K562 (cell line): ENCODE measurements around the gene TMEM222. TPM values are rescaled to one million over a fixed set of nuclear protein-coding genes. Genes with fewer than 3 reads are reported as not detected.

Experiments used
- ATAC-seq: fragments of 200-7000 bp; cut with Tn5 transposase; 3 replicates; pipeline ENCODE4 v1.9.1; 2020; ENCODE audit warnings: moderate library complexity
- BruUV-seq: library from RNA; stranded (reverse); fragments of 400-500 nt; replicated peaks from 2 replicates; lab custom pipeline; 2021; lab: Mats Ljungman, UMichigan
- CTCF ChIA-PET: fragments of 300-600 bp; formaldehyde crosslinking; extraction: SDS; loops from one replicate; lab custom pipeline; 2021; ENCODE audit warnings: low intra/inter-chr PET ratio; lab: Yijun Ruan, JAX
- POLR2A ChIA-PET: fragments of 300-600, 350-650 bp; sonication (Branson Sonifier 250); formaldehyde crosslinking; extraction: SDS; loops from one replicate; lab custom pipeline; 2021; ENCODE audit warnings: antibody characterized with exemption, inconsistent platforms; lab: Yijun Ruan, JAX
- DNase-seq, 4 experiments: peaks; one replicate each; pipeline versions ENCODE4 v3.0.0 to v3.0.0-alpha.2; 2011 to 2018; ENCODE audit warnings: low spot score in 3 of 4, mixed read lengths in 3 of 4; ENCODE audit errors: extremely low read depth in 1 of 4
- FAIRE-seq: peaks from 2 replicates; lab custom pipeline; 2011; peaks lifted over from hg19 to GRCh38; lab: Jason Lieb, UNC
- H2AFZ ChIP-seq: 2 replicates; pipeline ENCODE4 v1.6.0; 2011; ENCODE audit warnings: low read depth, low read length, control low read depth, inconsistent platforms
- H3K27ac ChIP-seq: fragments of 200-600 bp; 3 replicates; pipeline ENCODE4 v1.8.0; 2011; ENCODE audit warnings: low read depth, mild to moderate bottlenecking, control low read depth, inconsistent platforms, low read length, moderate library complexity, mixed read lengths; ENCODE audit errors: extremely low read depth
- H3K27me3 ChIP-seq, 2 experiments: fragments of 300-600 bp in 1 of 2; 2 replicates in 1 of 2; 3 replicates in 1 of 2; pipeline versions ENCODE4 v1.6.0 to v1.8.0; 2011; ENCODE audit warnings: inconsistent platforms in 2 of 2, low read length in 2 of 2, mild to moderate bottlenecking in 1 of 2, mixed read lengths in 1 of 2, moderate library complexity in 1 of 2; ENCODE audit not compliant: control insufficient read depth in 2 of 2, insufficient read depth in 2 of 2
- H3K36me3 ChIP-seq: fragments of 300-600 bp; 3 replicates; pipeline ENCODE4 v1.8.0; 2011; ENCODE audit warnings: mild to moderate bottlenecking, low read length, inconsistent platforms; ENCODE audit not compliant: control insufficient read depth, insufficient read depth
- H3K4me1 ChIP-seq, 2 experiments: fragments of 200-600 bp in 1 of 2; replicated peaks in 1 of 2; 2 replicates in 1 of 2; 3 replicates in 1 of 2; pipeline versions ENCODE4 v1.5.1 to v1.8.0; 2011; ENCODE audit warnings: inconsistent platforms in 2 of 2, low read length in 2 of 2, mild to moderate bottlenecking in 1 of 2, mixed read lengths in 1 of 2, moderate library complexity in 1 of 2; ENCODE audit not compliant: control insufficient read depth in 2 of 2, insufficient read depth in 2 of 2
- H3K4me2 ChIP-seq: 2 replicates; pipeline ENCODE4 v1.6.1; 2011; ENCODE audit warnings: low read length, control low read depth, inconsistent platforms, mixed read lengths; ENCODE audit not compliant: insufficient read depth
- H3K4me3 ChIP-seq: fragments of 200-600 bp; sonication (generic), shearing (Covaris generic); 2 replicates; pipeline ENCODE4 v1.5.1; 2016; ENCODE audit warnings: control low read depth, inconsistent platforms
- H3K79me2 ChIP-seq: fragments of 200-600 bp; 3 replicates; pipeline ENCODE4 v1.8.0; 2011; ENCODE audit warnings: low read length, inconsistent platforms; ENCODE audit not compliant: control insufficient read depth, insufficient read depth
- H3K9ac ChIP-seq, 2 experiments: 2 replicates each; pipeline versions ENCODE4 v1.6.0 to v1.6.1; 2011; ENCODE audit warnings: low read depth in 2 of 2, low read length in 2 of 2, control low read depth in 1 of 2, inconsistent platforms in 1 of 2, mild to moderate bottlenecking in 1 of 2, mixed read lengths in 1 of 2; ENCODE audit not compliant: insufficient read depth in 1 of 2
- H3K9me1 ChIP-seq: one replicate; pipeline ENCODE4 v1.6.0; 2011; ENCODE audit warnings: inconsistent platforms, mild to moderate bottlenecking, low read length, moderate library complexity; ENCODE audit not compliant: control insufficient read depth, insufficient read depth
- H3K9me3 ChIP-seq: replicated peaks from 2 replicates; pipeline ENCODE4 v1.5.1; 2011; ENCODE audit warnings: low read depth, low read length, inconsistent platforms; ENCODE audit not compliant: control insufficient read depth, insufficient read depth
- H4K20me1 ChIP-seq: replicated peaks from 2 replicates; pipeline ENCODE4 v1.6.1; 2011; ENCODE audit warnings: low read length, inconsistent platforms, mixed read lengths; ENCODE audit not compliant: control insufficient read depth, insufficient read depth
- BCL6 ChIP-seq: fragments of 250-450 bp; sonication (Bioruptor Pico); IDR thresholded peaks from 2 replicates; pipeline ENCODE4 v1.4.0; 2020
- MAFK ChIP-seq: IDR thresholded peaks from 2 replicates; pipeline ENCODE4 v1.6.1; 2011; ENCODE audit warnings: low read length, improper control_type of control experiment
- MIER1 ChIP-seq: fragments of 450-650 bp; IDR thresholded peaks from 2 replicates; pipeline ENCODE4 v1.6.1; 2016; ENCODE audit warnings: antibody characterized with exemption, mild to moderate bottlenecking, low read depth
- ZNF717 ChIP-seq: fragments of 250-450 bp; sonication (Bioruptor Pico); IDR thresholded peaks from 2 replicates; pipeline ENCODE4 v1.5.0; 2021
- WGBS: fragments of 100-300 bp; shearing (Covaris generic); methylation state at CpG from one replicate; pipeline ENCODE4 v1.1.6; 2016; ENCODE audit warnings: low coverage, mixed read lengths; ENCODE audit not compliant: insufficient coverage; ENCODE audit errors: missing lambda C conversion rate; 5-methylcytosine and 5-hydroxymethylcytosine counted together
- in situ Hi-C: fragments of 300-500 bp; cut with MboI; formaldehyde crosslinking; loops from 4 replicates; pipeline ENCODE4 v1.15.0; 2018; ENCODE audit warnings: inconsistent platforms, mixed read lengths
- intact Hi-C: fragments of 100-400 bp; cut with micrococcal nuclease; formaldehyde crosslinking; loops from 2 replicates; pipeline ENCODE4 v1.14.2; 2022
- polyA plus RNA-seq, 8 experiments: library from polyadenylated mRNA; depleted of rRNA in 4 of 8; stranded (reverse) in 5 of 8; unstranded in 3 of 8; fragments of >200 nt; fragmentation: Nextera tagmentation in 2 of 8; fragmentation: Illumina TruSeq in 1 of 8; extraction: Ambion mirVana in 2 of 8; extraction: Trizol in 1 of 8; gene quantifications; 2 replicates each; pipeline versions ENCODE4 v1.2.1 to v1.2.3, GENCODE V29; 2011 to 2014; ENCODE audit warnings: inconsistent platforms in 1 of 8, missing spikeins in 1 of 8
- total RNA-seq, 7 experiments: library from RNA; depleted of rRNA in 6 of 7; stranded (reverse); fragments of >200 nt in 6 of 7; fragmentation: Illumina TruSeq in 2 of 7; extraction: Trizol in 2 of 7; gene quantifications; 2 replicates each; pipeline versions ENCODE4 v1.2.1 to v1.2.3, GENCODE V29; 2011 to 2021; ENCODE audit warnings: low replicate concordance in 1 of 7
- TF ChIP-seq, protein P1 (sequence below): sonication (generic); formaldehyde crosslinking; IDR thresholded peaks from 2 replicates; pipeline ENCODE4 v1.8.0; 2023; ENCODE audit warnings: mild to moderate bottlenecking, missing genetic modification reagents
- TF ChIP-seq, protein P2 (sequence below): fragments of 250-450 bp; sonication (Bioruptor Pico); IDR thresholded peaks from 2 replicates; pipeline ENCODE4 v1.4.0; 2020; ENCODE audit warnings: mild to moderate bottlenecking

TMEM222 gene
- total and polyA plus RNA-seq, 9 of the 15 experiments (the other 6 are each of a cell fraction or from before 2014, with no cell fraction given), result 6.9 to 48.0 (median 32.8) TPM

DNA sequence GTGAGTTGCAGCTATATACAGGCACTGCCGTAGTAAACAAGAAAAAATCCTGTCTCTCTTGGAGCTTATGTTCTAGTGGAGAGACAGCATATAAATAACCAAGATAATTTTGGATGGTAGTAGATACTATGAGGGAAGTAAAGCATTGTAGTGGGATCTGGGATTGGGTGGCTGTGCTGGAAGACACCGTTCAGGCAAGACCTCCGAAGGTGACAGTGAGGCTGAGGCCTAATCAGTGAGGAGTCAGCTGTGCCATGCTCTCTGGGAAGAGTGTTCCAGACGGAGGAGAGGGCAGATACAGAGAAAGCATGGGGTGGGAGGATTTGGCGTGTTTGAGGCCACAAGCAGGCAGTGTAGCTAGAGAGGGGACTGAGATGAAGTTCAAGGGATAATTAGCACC lies 6.0 kb downstream of the TMEM222 start:
- no peak overlapping the region for H3K4me2 ChIP-seq
- H2AFZ ChIP-seq, result no peak overlapping the region
- H3K9me3 ChIP-seq, result no peaks in the 10 kb centered on the region
- ChIA-PET CTCF (no interaction called here), POLR2A (interaction anchor here (0.6 to 2.6 kb wide), 5 partner anchors 10 to 173 kb away, joined by 3 to 23 read pairs (median 3); partner anchors contain the start of gene SLC9A1)
- intact Hi-C loops, result no loop called here
- H3K9me1 ChIP-seq, result no peaks in the 10 kb centered on the region
- no peak overlapping the region; the same call in 2 of the 3 replicates for H3K27ac ChIP-seq
- no peak for ATAC-seq
- peak overlapping the region in 1 of 2 experiments; percentile 80; a peak in 1 of 4 replicates for H3K9ac ChIP-seq
- no peaks in the 10 kb centered on the region for H3K27me3 ChIP-seq
- peaks cover 8 to 12% of the 10 kb centered on the region in 2 experiments for H3K4me1 ChIP-seq
- H3K79me2 ChIP-seq, result peaks cover 67% of the 10 kb centered on the region
- BruUV-seq, result no TSS peak
- in situ Hi-C loops, result no loop called here
- WGBS, result 78% methylated on average over 5 of the region's 5 CpGs
- peaks cover 14% of the 10 kb centered on the region for H4K20me1 ChIP-seq
- peaks cover 87% of the 10 kb centered on the region for H3K36me3 ChIP-seq
- FAIRE-seq, result no peak
- TF ChIP-seq, protein P1, sequence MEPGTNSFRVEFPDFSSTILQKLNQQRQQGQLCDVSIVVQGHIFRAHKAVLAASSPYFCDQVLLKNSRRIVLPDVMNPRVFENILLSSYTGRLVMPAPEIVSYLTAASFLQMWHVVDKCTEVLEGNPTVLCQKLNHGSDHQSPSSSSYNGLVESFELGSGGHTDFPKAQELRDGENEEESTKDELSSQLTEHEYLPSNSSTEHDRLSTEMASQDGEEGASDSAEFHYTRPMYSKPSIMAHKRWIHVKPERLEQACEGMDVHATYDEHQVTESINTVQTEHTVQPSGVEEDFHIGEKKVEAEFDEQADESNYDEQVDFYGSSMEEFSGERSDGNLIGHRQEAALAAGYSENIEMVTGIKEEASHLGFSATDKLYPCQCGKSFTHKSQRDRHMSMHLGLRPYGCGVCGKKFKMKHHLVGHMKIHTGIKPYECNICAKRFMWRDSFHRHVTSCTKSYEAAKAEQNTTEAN (CRISPR knock-in tag), result no peak
- TF ChIP-seq ZNF717 (CRISPR knock-in tag) (no peak), BCL6 (no peak), MAFK (no peak), MIER1 (no peak)
- TF ChIP-seq, protein P2, sequence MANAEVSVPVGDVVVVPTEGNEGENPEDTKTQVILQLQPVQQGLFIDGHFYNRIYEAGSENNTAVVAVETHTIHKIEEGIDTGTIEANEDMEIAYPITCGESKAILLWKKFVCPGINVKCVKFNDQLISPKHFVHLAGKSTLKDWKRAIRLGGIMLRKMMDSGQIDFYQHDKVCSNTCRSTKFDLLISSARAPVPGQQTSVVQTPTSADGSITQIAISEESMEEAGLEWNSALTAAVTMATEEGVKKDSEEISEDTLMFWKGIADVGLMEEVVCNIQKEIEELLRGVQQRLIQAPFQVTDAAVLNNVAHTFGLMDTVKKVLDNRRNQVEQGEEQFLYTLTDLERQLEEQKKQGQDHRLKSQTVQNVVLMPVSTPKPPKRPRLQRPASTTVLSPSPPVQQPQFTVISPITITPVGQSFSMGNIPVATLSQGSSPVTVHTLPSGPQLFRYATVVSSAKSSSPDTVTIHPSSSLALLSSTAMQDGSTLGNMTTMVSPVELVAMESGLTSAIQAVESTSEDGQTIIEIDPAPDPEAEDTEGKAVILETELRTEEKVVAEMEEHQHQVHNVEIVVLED (CRISPR knock-in tag), result no peak
- DNase-seq, result no peak
- H3K4me3 ChIP-seq, result no peak overlapping the region
